IMR-90 (cell line): ENCODE results near the gene WASL. TPM values are rescaled to one million over a fixed set of nuclear protein-coding genes. Genes with fewer than 3 reads are reported as not detected.

ENCODE experiments used
- ATAC-seq: fragments of 200-7000 bp; cut with Tn5 transposase; 2 replicates; pipeline ENCODE4 v1.9.1; 2020; ENCODE audit warnings: low read depth, mild to moderate bottlenecking, moderate library complexity
- BruUV-seq: library from RNA; stranded (reverse); fragments of 400-500 nt; replicated peaks from 2 replicates; lab custom pipeline; 2021; lab: Mats Ljungman, UMichigan
- CTCF ChIA-PET: fragments of 300-600 bp; formaldehyde crosslinking; extraction: SDS; loops from one replicate; lab custom pipeline; 2021; ENCODE audit warnings: antibody characterized with exemption; lab: Yijun Ruan, JAX
- POLR2A ChIA-PET: fragments of 300-600 bp; sonication (Branson Sonifier 250); formaldehyde crosslinking; loops from one replicate; lab custom pipeline; 2022; ENCODE audit warnings: antibody characterized with exemption; ENCODE audit not compliant: unreplicated experiment; lab: Charles Lee
- DNase-seq: peaks from one replicate; pipeline ENCODE4 v3.0.0; 2013
- H2AFZ ChIP-seq: replicated peaks from 2 replicates; pipeline ENCODE3; 2013; ENCODE audit warnings: low read length, mild to moderate bottlenecking; ENCODE audit not compliant: poor library complexity
- H2AK5ac ChIP-seq: 2 replicates; pipeline ENCODE4 v1.6.1; 2013; ENCODE audit warnings: low read depth, low read length, inconsistent platforms
- H2AK9ac ChIP-seq: replicated peaks from 2 replicates; pipeline ENCODE3; 2013; ENCODE audit warnings: mild to moderate bottlenecking, low read depth, low read length, moderate library complexity; ENCODE audit not compliant: poor library complexity
- H2BK120ac ChIP-seq: 2 replicates; pipeline ENCODE4 v1.6.1; 2013; ENCODE audit warnings: low read depth, low read length, inconsistent platforms
- H2BK15ac ChIP-seq: 3 replicates; pipeline ENCODE4 v1.6.1; 2013; ENCODE audit warnings: low read depth, low read length, inconsistent platforms
- H2BK20ac ChIP-seq: 2 replicates; pipeline ENCODE4 v1.6.1; 2013; ENCODE audit warnings: low read depth, mild to moderate bottlenecking, inconsistent platforms, low read length, moderate library complexity
- H2BK5ac ChIP-seq: 2 replicates; pipeline ENCODE4 v1.6.1; 2013; ENCODE audit warnings: mild to moderate bottlenecking, low read depth, low read length, inconsistent platforms; ENCODE audit not compliant: poor library complexity, severe bottlenecking
- H3K14ac ChIP-seq: replicated peaks from 2 replicates; pipeline ENCODE4 v1.6.1; 2013; ENCODE audit warnings: low read depth, low read length, inconsistent platforms
- H3K18ac ChIP-seq: 2 replicates; pipeline ENCODE4 v1.6.1; 2013; ENCODE audit warnings: low read depth, low read length, control low read depth
- H3K23ac ChIP-seq: 2 replicates; pipeline ENCODE4 v1.6.1; 2013; ENCODE audit warnings: low read depth, low read length, inconsistent platforms
- H3K27ac ChIP-seq: 2 replicates; pipeline ENCODE4 v1.5.1; 2013; ENCODE audit warnings: mild to moderate bottlenecking, control low read depth, low read length; ENCODE audit not compliant: insufficient read depth
- H3K27me3 ChIP-seq: 2 replicates; pipeline ENCODE4 v1.6.1; 2013; ENCODE audit warnings: low read length; ENCODE audit not compliant: control insufficient read depth, insufficient read depth
- H3K36me3 ChIP-seq: 2 replicates; pipeline ENCODE4 v1.6.1; 2013; ENCODE audit warnings: low read length, mixed read lengths; ENCODE audit not compliant: control insufficient read depth, insufficient read depth
- H3K4ac ChIP-seq: 2 replicates; pipeline ENCODE4 v1.6.1; 2013; ENCODE audit warnings: low read depth, low read length, inconsistent platforms
- H3K4me1 ChIP-seq: 2 replicates; pipeline ENCODE4 v1.6.1; 2013; ENCODE audit warnings: low read length, mixed read lengths; ENCODE audit not compliant: control insufficient read depth, insufficient read depth
- H3K4me2 ChIP-seq: 2 replicates; pipeline ENCODE4 v1.6.1; 2013; ENCODE audit warnings: low read depth, mild to moderate bottlenecking, control low read depth, low read length, moderate library complexity
- H3K4me3 ChIP-seq: 2 replicates; pipeline ENCODE4 v1.5.1; 2013; ENCODE audit warnings: low read depth, mild to moderate bottlenecking, control low read depth, low read length, moderate library complexity; ENCODE audit not compliant: insufficient read depth
- H3K56ac ChIP-seq: 2 replicates; pipeline ENCODE4 v1.6.1; 2013; ENCODE audit warnings: low read length, inconsistent platforms; ENCODE audit not compliant: insufficient read depth; ENCODE audit errors: extremely low read depth
- H3K79me1 ChIP-seq, 2 experiments: 2 replicates each; pipeline ENCODE4 v1.6.1; 2013; ENCODE audit warnings: low read length in 2 of 2, inconsistent platforms in 1 of 2, low read depth in 1 of 2
- H3K9ac ChIP-seq: 2 replicates; pipeline ENCODE4 v1.6.1; 2013; ENCODE audit warnings: low read depth, low read length, control low read depth
- H3K9me1 ChIP-seq: 2 replicates; pipeline ENCODE4 v1.6.1; 2013; ENCODE audit warnings: low read length, inconsistent platforms; ENCODE audit not compliant: insufficient read depth
- H3K9me3 ChIP-seq: 2 replicates; pipeline ENCODE4 v1.6.1; 2013; ENCODE audit warnings: low read length; ENCODE audit not compliant: control insufficient read depth, insufficient read depth
- H4K20me1 ChIP-seq: 2 replicates; pipeline ENCODE4 v1.6.1; 2013; ENCODE audit warnings: low read length, inconsistent platforms; ENCODE audit not compliant: insufficient read depth
- H4K5ac ChIP-seq: 2 replicates; pipeline ENCODE4 v1.6.1; 2013; ENCODE audit warnings: mild to moderate bottlenecking, low read depth, low read length, control low read depth
- H4K8ac ChIP-seq, 2 experiments: 2 replicates each; pipeline ENCODE4 v1.6.1; 2013; ENCODE audit warnings: low read depth in 2 of 2, low read length in 2 of 2, control low read depth in 1 of 2, inconsistent platforms in 1 of 2
- H4K91ac ChIP-seq: 2 replicates; pipeline ENCODE4 v1.6.1; 2013; ENCODE audit warnings: low read depth, low read length, inconsistent platforms; ENCODE audit not compliant: insufficient read depth
- BHLHE40 ChIP-seq: fragments of 150-350 bp; IDR thresholded peaks from 2 replicates; pipeline ENCODE4 v1.6.1; 2016; ENCODE audit warnings: mild to moderate bottlenecking, low read depth, low read length
- CEBPB ChIP-seq: IDR thresholded peaks from 2 replicates; pipeline ENCODE4 v1.6.1; 2012; ENCODE audit warnings: low read depth, low read length, improper control_type of control experiment
- CHD1 ChIP-seq: IDR thresholded peaks from 2 replicates; pipeline ENCODE4 v1.6.1; 2012; ENCODE audit warnings: low read depth, low read length, improper control_type of control experiment
- CTCF ChIP-seq: conservative IDR thresholded peaks from 2 replicates; pipeline ENCODE4 v1.5.1; 2012; ENCODE audit warnings: mild to moderate bottlenecking, low read depth, low read length, improper control_type of control experiment
- FOS ChIP-seq: fragments of 150-350 bp; IDR thresholded peaks from 2 replicates; pipeline ENCODE4 v1.6.1; 2016; ENCODE audit warnings: low read depth, low read length
- MAFK ChIP-seq: IDR thresholded peaks from 2 replicates; pipeline ENCODE4 v1.6.1; 2012; ENCODE audit warnings: low read depth, low read length, improper control_type of control experiment
- MAZ ChIP-seq: IDR thresholded peaks from 2 replicates; pipeline ENCODE4 v1.6.1; 2012; ENCODE audit warnings: low read depth, mild to moderate bottlenecking, low read length, improper control_type of control experiment, moderate library complexity, borderline replicate concordance
- MXI1 ChIP-seq: IDR thresholded peaks from 2 replicates; pipeline ENCODE4 v1.6.1; 2012; ENCODE audit warnings: low read depth, mild to moderate bottlenecking, low read length, moderate library complexity, borderline replicate concordance
- NFE2L2 ChIP-seq: fragments of 150-350 bp; IDR thresholded peaks from 2 replicates; pipeline ENCODE4 v1.6.1; 2016; ENCODE audit warnings: low read depth, mild to moderate bottlenecking, low read length
- POLR2A ChIP-seq: IDR thresholded peaks from 2 replicates; pipeline ENCODE4 v1.6.1; 2012; ENCODE audit warnings: mild to moderate bottlenecking, low read depth, low read length
- RAD21 ChIP-seq: IDR thresholded peaks from 2 replicates; pipeline ENCODE4 v1.6.1; 2012; ENCODE audit warnings: low read length, improper control_type of control experiment
- RCOR1 ChIP-seq: IDR thresholded peaks from 2 replicates; pipeline ENCODE4 v1.6.1; 2012; ENCODE audit warnings: mild to moderate bottlenecking, low read length, improper control_type of control experiment; ENCODE audit not compliant: insufficient replicate concordance
- RFX5 ChIP-seq: IDR thresholded peaks from 2 replicates; pipeline ENCODE4 v1.8.0; 2012; ENCODE audit warnings: low read depth, mild to moderate bottlenecking, low read length, moderate library complexity
- SMC3 ChIP-seq: fragments of 150-350 bp; IDR thresholded peaks from 2 replicates; pipeline ENCODE4 v1.6.1; 2016; ENCODE audit warnings: low read depth, mild to moderate bottlenecking, antibody characterized with exemption, low read length, moderate library complexity
- USF2 ChIP-seq: fragments of 150-350 bp; IDR thresholded peaks from 2 replicates; pipeline ENCODE4 v1.6.1; 2017; ENCODE audit warnings: mild to moderate bottlenecking, antibody characterized with exemption, low read length, low read depth
- dilution Hi-C: fragments of 300-500 bp; cut with HindIII; formaldehyde crosslinking; loops from one replicate; pipeline ENCODE4 v1.14.3; 2018; ENCODE audit warnings: low sequenced_read_pairs; ENCODE audit not compliant: unreplicated experiment
- in situ Hi-C: fragments of 300-500 bp; cut with MboI; formaldehyde crosslinking; loops from 3 replicates; pipeline ENCODE4 v1.14.3; 2019; ENCODE audit warnings: low sequenced_read_pairs, inconsistent platforms, mixed read lengths
- intact Hi-C: fragments of 100-400 bp; cut with micrococcal nuclease; formaldehyde crosslinking; loops from 2 replicates; pipeline ENCODE4 v1.10.0; 2022
- polyA plus RNA-seq, 3 experiments: library from polyadenylated mRNA; depleted of rRNA; stranded (reverse); fragments of >200 nt; gene quantifications; 2 replicates each; pipeline ENCODE4 v1.2.3, GENCODE V29; 2012; ENCODE audit warnings: low replicate concordance in 1 of 3
- total RNA-seq: library from RNA; depleted of rRNA; stranded (reverse); fragments of >200 nt; gene quantifications from 2 replicates; pipeline ENCODE4 v1.2.3, GENCODE V29; 2012
- TF ChIP-seq, protein P1 (sequence below): fragments of 150-350 bp; IDR thresholded peaks from 2 replicates; pipeline ENCODE4 v1.6.1; 2016; ENCODE audit warnings: low read depth, mild to moderate bottlenecking, low read length, moderate library complexity, borderline replicate concordance

Gene WASL
- total and polyA plus RNA-seq, 2 of the 4 experiments (the other 2 are of a cell fraction), result 2.3 to 7.9 TPM

DNA sequence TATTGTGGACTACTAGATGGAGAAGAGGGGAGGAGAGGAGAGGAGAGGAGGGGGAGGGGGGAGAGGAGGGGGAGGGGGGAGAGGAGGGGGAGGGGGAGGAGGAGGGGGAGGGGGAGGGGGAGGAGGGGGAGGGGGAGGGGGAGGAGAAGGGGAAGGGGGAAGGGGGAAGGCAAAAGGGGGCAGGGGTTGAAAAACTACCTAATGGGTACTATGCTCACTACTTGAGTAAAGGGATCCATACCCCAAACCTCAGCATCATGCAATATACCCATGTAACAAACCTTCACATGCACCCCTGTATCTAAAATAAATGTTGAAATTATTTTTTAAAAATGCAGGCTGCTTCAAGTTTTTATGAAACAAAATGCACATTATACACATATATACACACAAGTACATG lies 108.2 kb downstream of the WASL start:
- no peaks in the 10 kb centered on the region for H3K9me1 ChIP-seq
- H3K18ac ChIP-seq, result no peak overlapping the region
- ChIA-PET CTCF (no interaction called here), POLR2A (no interaction called here)
- H4K91ac ChIP-seq, result no peak overlapping the region
- no peak overlapping the region for H2BK5ac ChIP-seq
- H2BK120ac ChIP-seq, result no peak overlapping the region
- H2AK5ac ChIP-seq, result no peak overlapping the region
- H3K27ac ChIP-seq, result no peak overlapping the region
- no peak for ATAC-seq
- H3K14ac ChIP-seq, result no peak overlapping the region
- dilution Hi-C loops, result no loop called here
- no peak overlapping the region for H3K4ac ChIP-seq
- intact Hi-C loops, result no loop called here
- no peaks in the 10 kb centered on the region for H3K9me3 ChIP-seq
- H2BK20ac ChIP-seq, result no peak overlapping the region
- no peak overlapping the region for H2AFZ ChIP-seq
- peaks cover 3% of the 10 kb centered on the region; the same call in 1 of the 2 replicates for H3K4me1 ChIP-seq
- H2BK15ac ChIP-seq, result no peak overlapping the region
- BruUV-seq, result no TSS peak
- H3K79me1 ChIP-seq, result no peaks in the 10 kb centered on the region
- H3K4me2 ChIP-seq, result no peak overlapping the region
- H3K4me3 ChIP-seq, result no peak overlapping the region
- H3K9ac ChIP-seq, result no peak overlapping the region
- TF ChIP-seq RCOR1 (no peak), NFE2L2 (no peak), BHLHE40 (no peak), MXI1 (no peak), MAZ (no peak), CEBPB (no peak), SMC3 (no peak), RFX5 (no peak), USF2 (no peak), CTCF (no peak), CHD1 (no peak), MAFK (no peak), POLR2A (no peak), RAD21 (no peak), FOS (no peak)
- TF ChIP-seq, protein P1, sequence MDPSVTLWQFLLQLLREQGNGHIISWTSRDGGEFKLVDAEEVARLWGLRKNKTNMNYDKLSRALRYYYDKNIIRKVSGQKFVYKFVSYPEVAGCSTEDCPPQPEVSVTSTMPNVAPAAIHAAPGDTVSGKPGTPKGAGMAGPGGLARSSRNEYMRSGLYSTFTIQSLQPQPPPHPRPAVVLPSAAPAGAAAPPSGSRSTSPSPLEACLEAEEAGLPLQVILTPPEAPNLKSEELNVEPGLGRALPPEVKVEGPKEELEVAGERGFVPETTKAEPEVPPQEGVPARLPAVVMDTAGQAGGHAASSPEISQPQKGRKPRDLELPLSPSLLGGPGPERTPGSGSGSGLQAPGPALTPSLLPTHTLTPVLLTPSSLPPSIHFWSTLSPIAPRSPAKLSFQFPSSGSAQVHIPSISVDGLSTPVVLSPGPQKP, result no peak
- H3K27me3 ChIP-seq, result peaks cover 2% of the 10 kb centered on the region
- H4K20me1 ChIP-seq, result no peaks in the 10 kb centered on the region
- H4K5ac ChIP-seq, result no peak overlapping the region
- H3K23ac ChIP-seq, result no peak overlapping the region
- H4K8ac ChIP-seq, result no peak overlapping the region
- in situ Hi-C loops, result loop anchor here (25.0 kb wide), 1 partner anchor 222 kb away; no protein-coding TSS in a partner anchor
- H3K36me3 ChIP-seq, result no peaks in the 10 kb centered on the region
- DNase-seq, result no peak
- no peak overlapping the region for H2AK9ac ChIP-seq
- H3K56ac ChIP-seq, result no peak overlapping the region
